Measurements from ENCODE around the gene CACNA1H. TPM values are rescaled to one million over a fixed set of nuclear protein-coding genes. Genes with fewer than 3 reads are reported as not detected.
"Not testable (repeated sequence)": the region's sequence is repeated elsewhere in the genome, so short reads cannot be mapped to it uniquely, and the experiment has no call there.

The CACNA1H gene
- total RNA-seq, 1 donor from 2014 or later, result 6.7 TPM

GRCh38 chr16:1265090-1265630 lies 112.3 kb downstream of the CACNA1H start:
- Histone ChIP-seq H3K4me3 (ENCODE audit: low read depth, low read length) (no peak overlapping the region), H3K27me3 (ENCODE audit: control insufficient read depth, insufficient read depth, low read length) (peaks cover 33% of the 10 kb centered on the region), H3K36me3 (ENCODE audit: control insufficient read depth, insufficient read depth, low read length) (no peaks in the 10 kb centered on the region)
- no peak for DNase-seq (ENCODE audit: low read depth)
- TF ChIP-seq, protein P1, sequence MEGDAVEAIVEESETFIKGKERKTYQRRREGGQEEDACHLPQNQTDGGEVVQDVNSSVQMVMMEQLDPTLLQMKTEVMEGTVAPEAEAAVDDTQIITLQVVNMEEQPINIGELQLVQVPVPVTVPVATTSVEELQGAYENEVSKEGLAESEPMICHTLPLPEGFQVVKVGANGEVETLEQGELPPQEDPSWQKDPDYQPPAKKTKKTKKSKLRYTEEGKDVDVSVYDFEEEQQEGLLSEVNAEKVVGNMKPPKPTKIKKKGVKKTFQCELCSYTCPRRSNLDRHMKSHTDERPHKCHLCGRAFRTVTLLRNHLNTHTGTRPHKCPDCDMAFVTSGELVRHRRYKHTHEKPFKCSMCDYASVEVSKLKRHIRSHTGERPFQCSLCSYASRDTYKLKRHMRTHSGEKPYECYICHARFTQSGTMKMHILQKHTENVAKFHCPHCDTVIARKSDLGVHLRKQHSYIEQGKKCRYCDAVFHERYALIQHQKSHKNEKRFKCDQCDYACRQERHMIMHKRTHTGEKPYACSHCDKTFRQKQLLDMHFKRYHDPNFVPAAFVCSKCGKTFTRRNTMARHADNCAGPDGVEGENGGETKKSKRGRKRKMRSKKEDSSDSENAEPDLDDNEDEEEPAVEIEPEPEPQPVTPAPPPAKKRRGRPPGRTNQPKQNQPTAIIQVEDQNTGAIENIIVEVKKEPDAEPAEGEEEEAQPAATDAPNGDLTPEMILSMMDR (IDR thresholded peaks at IDR 0.05; ENCODE audit: insufficient read depth, low read length, poor library complexity, severe bottlenecking), result no peak

- Histone ChIP-seq H3K36me3 (ENCODE audit: control insufficient read depth, insufficient read depth, low read length) (no peaks in the 10 kb centered on the region), H3K4me3 (ENCODE audit: low read depth, low read length) (no peak overlapping the region), H3K27me3 (ENCODE audit: control insufficient read depth, insufficient read depth, low read length) (peaks cover 27% of the 10 kb centered on the region)
- no peak for DNase-seq (ENCODE audit: low read depth)
- TF ChIP-seq, protein P1 (IDR thresholded peaks at IDR 0.05; ENCODE audit: insufficient read depth, low read length, poor library complexity, severe bottlenecking), result no peak
These were observed 112.9 kb downstream of the CACNA1H start for GRCh38 chr16:1265826-1266225.

DNA sequence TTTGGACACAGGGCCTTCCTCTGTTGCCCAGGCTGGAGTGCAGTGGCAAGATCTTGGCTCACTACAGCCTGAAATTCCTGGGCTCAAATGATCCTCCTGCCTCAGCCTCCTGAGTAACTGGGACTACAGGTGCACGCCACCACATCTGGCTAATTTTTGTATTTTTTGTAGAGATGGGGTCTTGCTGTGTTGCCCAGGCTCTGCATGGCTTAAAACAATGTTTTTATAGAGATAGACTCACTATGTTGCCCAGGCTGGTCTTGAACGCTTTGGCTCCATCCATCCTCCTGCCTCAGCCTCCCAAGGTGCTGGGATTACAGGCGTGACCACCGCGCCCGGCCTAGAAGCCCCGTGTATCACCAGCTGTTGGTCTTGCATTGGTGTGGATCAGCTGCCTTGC lies 116.5 kb downstream of the CACNA1H start:
- H3K36me3 ChIP-seq (ENCODE audit: control insufficient read depth, insufficient read depth, low read length); DNase-seq (ENCODE audit: low read depth); H3K4me3 ChIP-seq (ENCODE audit: low read depth, low read length): not testable (repeated sequence)
- H3K27me3 ChIP-seq (ENCODE audit: control insufficient read depth, insufficient read depth, low read length), result peaks cover 13% of the 10 kb centered on the region

DNA sequence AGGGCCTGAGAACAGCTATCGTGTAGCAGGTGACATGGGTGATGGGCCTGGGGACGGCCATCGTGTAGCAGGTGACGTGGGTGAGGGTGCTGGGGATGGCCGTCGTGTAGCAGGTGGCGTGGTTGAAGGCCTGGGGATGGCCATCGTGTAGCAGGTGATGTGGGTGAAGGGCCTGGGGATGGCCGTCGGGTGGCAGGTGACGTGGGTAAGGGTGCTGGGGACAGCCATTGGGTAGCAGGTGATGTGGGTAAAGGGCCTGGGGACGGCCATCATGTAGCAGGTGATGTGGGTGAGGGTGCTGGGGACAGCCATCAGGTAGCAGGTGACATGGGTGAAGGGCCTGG lies 118.4 kb downstream of the CACNA1H start:
- DNase-seq (ENCODE audit: low read depth), result no peak
- Histone ChIP-seq H3K36me3 (ENCODE audit: control insufficient read depth, insufficient read depth, low read length) (no peaks in the 10 kb centered on the region), H3K4me3 (ENCODE audit: low read depth, low read length) (no peak overlapping the region), H3K27me3 (ENCODE audit: control insufficient read depth, insufficient read depth, low read length) (peaks cover 13% of the 10 kb centered on the region)
- TF ChIP-seq, protein P1 (IDR thresholded peaks at IDR 0.05; ENCODE audit: insufficient read depth, low read length, poor library complexity, severe bottlenecking), result no peak

Other genes starting within 250 kb of the CACNA1H start
- 19.8 and 26.3 TPM in 2 replicates for gene LMF1, start 182.1 kb upstream of the CACNA1H start, total RNA-seq
- gene SOX8, start 171.3 kb upstream of the CACNA1H start, total RNA-seq, result 0.71 and 1.3 TPM in 2 replicates
- gene SSTR5, start 80.4 kb upstream of the CACNA1H start, total RNA-seq, result not detected in 2 replicates
- not detected in 2 replicates for gene C1QTNF8, start 56.9 kb upstream of the CACNA1H start, total RNA-seq
- not detected in 2 replicates for gene TPSG1, start 72.2 kb downstream of the CACNA1H start, total RNA-seq
- gene TPSB2, start 77.1 kb downstream of the CACNA1H start, total RNA-seq, result not detected in 2 replicates
- gene TPSAB1, start 87.6 kb downstream of the CACNA1H start, total RNA-seq, result not detected in 2 replicates
- not detected in 2 replicates for gene TPSD1, start 103.0 kb downstream of the CACNA1H start, total RNA-seq
- gene UBE2I, start 156.5 kb downstream of the CACNA1H start, total RNA-seq, result 129 and 139 TPM in 2 replicates
- gene BAIAP3, start 180.5 kb downstream of the CACNA1H start, total RNA-seq, result 1.2 and 5.8 TPM in 2 replicates
- 138 and 144 TPM in 2 replicates for gene TSR3, start 198.8 kb downstream of the CACNA1H start, total RNA-seq
- gene GNPTG, start 198.8 kb downstream of the CACNA1H start, total RNA-seq, result 103 and 104 TPM in 2 replicates